HG03095 (cell line): Measurements from ENCODE around the gene THSD4.
"Not testable (repeated sequence)": the region's sequence is repeated elsewhere in the genome, so short reads cannot be mapped to it uniquely, and the experiment has no call there.

Experiments
- ATAC-seq: cut with Tn5 transposase; IDR thresholded peaks from one replicate; pipeline ENCODE4 v1.9.1; 2021; ENCODE audit warnings: moderate library complexity; ENCODE audit not compliant: unreplicated experiment

THSD4 gene

DNA sequence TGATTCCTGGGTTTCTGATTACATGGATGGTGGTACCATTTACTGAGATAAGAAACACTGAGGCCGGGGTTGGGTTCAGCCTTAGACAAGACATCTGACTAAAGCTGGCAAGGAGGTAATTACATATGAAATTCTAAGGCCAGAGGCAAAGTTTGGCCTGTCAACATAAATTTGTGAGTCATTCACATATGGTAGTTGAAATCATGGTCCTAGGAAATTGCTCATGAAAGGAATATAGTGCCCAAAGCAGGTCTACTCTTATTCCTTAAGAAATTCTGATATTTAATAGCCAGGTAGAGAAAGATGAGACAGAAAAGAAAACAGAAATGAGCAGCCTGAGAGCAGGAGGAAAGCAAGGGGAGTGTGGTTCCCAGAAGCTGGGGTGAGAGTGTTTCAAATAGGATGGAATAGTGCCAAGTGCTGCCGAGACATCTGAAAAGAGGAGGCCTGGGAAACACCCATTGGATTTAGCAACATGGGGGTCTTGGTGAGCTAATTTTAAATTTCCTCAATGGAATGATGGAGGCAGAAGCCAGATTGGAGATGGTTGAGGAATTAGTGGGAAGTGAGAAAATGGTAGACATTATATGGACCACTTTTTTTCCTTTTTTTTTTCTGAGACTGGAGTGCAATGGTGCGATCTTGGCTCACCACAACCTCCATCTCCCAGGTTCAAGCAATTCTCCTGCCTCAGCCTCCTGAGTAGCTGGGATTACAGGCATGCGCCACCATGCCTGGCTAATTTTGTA lies 610.1 kb downstream of the THSD4 start:
- not testable (repeated sequence) for ATAC-seq

DNA sequence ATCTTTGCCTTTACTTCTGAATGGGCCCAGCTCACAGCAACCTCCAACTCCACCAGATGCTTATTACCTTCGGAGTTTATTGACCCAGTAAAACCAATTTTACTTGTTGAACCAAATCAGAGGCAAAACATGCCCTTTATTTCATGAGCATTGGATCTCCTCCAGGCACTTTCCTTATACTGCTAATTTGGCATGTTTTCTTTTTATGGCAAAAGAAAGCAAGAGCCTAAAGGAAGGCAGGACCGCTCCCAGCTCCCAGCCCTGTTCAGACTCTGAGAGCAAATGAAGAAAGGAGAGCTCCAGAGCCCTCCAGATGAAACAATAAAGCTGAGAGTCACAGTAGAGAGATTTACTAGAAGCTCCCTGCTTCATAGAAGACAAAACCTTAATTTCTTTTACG lies 613.6 kb downstream of the THSD4 start:
- no peak for ATAC-seq

DNA sequence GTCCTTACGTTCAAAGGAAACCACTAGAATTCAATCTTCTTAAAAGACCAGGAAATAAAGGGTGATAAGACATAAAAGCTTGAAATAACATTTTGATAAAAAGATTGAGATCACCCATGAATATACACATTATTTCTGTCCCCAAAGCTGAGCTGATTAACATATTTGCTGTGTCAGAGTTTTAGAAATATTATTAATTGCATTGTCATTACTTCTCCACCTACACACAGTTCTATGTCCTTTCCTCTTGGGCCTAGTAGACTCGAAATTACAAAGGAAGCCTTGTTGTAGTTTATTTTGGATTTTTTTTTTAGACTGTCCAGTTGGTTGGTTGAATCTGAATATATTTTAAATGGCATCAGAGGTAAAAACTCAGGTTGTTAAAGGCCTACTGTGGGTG lies 614.0 kb downstream of the THSD4 start:
- ATAC-seq: no peak

DNA sequence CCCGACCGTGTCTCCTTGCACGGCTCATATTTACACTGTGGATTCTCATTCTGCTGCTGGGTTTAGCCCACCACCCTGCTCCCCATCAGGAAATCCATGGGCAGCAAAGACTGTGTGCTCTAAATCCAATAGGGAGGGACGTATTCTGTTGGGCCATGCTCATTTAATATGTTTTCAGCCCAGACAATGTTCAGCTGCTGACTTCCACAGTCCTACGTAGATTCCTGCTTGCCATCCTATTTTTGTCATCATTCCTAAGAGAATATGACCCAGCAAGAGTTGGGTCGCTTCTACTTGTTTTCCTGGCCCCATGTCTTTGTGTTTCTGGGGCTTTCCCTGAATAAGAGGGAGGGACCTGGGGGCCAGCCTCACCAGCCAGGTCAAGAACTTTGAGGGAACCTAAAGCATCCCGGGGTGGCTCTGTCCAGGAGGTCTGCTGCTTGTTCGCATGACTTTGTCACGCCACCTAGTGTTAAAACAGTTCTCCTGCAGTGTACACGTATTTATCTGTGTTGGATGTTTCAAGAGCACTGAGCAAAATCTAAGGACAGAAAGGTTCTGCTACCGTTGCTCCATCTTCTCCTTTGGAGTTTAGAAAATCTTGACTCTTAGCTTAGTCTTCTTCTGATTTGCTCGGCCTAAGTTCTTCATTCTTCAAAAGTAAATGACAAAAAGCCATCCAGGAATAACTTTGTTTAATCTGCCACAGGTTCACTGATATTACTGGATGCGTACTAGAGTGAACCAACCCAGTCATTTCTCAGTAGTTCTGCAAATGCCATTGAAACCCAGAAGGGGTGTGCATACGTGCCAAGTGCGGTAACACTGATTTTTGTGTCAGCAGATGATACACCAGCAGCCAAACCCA lies 615.2 kb downstream of the THSD4 start:
- ATAC-seq: no peak

DNA sequence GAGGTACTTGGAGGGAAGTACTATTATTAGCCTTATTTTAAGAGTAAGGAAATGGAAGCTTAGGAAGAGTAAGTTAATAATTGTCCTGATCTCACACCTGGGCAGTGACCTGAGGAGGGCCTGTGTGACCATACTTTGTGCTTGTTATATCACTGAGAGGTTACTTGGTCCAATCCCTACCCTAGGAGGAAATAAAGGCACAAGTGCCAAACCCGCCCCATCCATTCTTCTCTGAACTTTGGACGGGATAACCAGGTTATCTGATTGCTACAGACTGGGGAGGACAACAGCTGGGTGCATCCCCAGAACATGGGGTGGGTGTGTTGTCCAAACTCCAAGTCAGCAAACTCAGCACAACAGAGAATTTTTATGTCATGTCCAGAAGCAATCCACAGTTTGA lies 617.4 kb downstream of the THSD4 start:
- no peak for ATAC-seq

DNA sequence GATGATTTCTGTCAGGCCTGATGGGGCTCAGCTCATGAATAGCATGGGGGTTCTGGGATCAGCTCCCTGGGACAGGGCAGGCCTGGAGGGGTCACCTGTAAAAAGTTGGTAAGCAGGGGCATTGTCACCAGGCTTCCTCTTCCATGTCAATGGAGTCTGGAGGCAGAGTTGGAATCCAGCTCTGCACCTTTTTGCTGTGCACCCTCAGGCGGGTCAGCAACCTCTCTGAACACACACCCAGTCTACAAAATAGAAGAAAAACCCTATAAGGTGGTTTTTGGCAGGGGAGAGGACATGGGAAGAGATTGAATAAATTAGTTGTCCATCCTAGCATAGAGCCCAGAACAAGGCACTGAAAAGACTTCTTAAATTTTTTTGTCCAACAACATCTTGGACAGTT lies 617.9 kb downstream of the THSD4 start:
- ATAC-seq: no peak

DNA sequence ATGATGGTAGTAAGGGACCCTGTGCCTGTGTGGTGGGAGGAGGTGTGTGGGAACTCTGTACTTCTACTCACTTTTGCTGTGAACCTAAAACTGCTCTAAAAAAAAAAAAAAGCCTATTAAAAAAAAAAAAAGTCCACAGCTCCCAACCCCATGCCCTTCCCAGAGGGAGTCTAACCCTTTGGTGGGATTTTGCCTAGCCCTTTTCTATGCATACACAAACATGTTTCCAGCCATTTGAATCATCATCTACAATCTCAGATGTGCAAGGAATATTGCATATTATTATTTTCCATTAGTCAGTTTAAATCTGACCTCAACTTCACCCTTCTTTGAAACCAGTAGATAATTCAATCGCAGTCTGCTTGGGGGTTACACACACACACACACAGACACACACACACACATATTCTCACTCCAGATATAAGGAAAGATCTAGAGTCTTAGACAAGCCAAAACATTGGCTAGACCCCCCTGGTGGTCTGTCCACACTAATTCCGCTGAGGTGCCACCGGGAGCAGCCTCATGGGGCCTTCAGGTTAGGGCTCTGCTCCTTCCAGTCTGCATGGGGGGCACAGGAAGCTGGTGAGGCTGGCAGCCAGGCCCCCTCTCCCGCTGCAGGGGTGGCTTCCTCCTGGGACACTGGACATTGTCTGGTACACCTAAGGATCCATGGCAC lies 619.6 kb downstream of the THSD4 start:
- ATAC-seq: no peak

DNA sequence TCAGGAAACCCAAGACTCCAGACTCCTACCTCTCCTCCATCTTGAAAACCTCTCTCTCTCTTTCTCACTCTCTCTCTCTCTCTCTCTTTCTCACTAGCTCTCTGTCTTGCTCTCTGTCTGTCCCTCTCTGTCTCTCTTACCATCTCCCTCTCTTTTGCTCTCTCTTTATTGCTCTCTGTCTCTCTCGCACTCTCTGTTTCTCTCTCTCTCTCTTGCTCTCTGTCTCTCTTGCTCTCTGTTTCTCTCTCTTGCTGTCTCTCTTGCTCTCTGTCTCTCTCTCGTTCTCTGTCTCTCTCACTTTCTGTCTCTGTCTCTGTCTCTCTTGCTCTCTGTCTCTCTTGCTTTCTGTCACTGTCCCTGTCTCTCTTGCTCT lies 620.1 kb downstream of the THSD4 start:
- ATAC-seq: no peak

DNA sequence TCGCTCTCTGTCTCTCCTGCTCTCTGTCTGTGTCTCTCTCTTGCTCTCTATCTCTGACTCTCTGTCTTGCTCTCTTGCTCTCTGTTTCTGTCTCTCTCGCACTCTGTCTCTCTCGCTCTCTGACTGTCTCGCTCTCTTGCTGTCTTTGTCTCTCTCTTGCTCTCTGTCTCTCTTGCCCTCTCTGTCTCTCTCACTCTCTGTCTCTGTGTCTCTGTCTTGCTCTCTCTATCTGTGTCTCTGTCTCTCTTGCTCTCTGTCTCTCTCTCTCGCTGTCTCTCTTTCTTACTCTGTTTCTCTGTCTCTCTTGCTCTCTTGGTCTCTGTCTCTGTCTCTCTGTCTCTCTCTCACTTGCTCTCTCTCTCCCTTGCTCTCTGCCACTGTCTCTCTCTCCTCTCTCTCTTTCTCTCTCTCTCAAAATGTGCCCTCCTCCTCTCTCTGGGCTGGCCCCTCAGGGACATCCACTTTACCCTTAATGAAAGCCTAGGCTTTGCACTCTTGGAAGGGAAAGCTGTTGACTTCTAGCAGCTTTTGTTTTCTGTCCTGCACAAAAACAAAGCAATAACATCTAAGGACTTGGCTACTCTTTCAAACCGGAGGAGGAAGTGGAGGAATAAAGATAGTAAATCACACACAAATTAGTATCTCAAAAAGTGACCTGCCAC lies 621.1 kb downstream of the THSD4 start:
- no peak for ATAC-seq

DNA sequence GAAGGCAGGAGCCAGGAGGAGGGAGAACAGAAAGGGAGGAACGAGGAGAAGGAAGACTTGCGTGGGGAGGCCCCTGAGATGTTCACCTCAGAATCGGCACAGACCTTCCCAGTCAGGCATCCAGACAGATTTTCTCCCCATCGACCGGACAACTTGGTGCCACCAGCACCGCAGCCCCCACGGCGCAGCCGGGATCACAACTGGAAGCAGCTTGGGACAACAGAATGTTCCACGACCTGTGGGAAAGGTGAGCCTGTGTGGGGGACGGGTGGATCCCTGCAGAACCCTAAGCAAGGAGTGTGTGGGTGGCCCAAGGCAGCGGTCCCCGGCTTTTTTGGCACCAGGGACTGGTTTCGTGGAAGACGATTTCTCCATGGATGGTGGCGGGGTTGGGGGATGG lies 622.5 kb downstream of the THSD4 start:
- ATAC-seq: no peak

DNA sequence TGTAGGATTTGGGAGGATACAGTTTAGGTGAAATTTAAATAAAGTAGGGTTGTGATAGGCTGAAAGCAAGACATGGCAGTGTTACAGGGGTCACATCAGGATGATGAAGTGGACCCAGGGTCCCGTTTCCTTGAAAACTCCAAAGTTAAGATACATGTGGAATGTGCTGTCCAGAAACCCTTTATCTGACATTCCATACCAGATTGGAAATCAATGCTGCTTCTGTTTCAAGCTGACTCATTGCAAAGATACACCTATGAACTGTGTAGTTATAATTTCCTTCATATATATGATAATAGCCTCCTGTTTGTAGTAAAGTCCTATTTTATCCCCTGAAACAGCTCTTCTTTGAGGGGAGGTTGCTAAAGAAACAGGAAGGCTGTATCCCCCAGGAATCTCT lies 624.1 kb downstream of the THSD4 start:
- no peak for ATAC-seq

DNA sequence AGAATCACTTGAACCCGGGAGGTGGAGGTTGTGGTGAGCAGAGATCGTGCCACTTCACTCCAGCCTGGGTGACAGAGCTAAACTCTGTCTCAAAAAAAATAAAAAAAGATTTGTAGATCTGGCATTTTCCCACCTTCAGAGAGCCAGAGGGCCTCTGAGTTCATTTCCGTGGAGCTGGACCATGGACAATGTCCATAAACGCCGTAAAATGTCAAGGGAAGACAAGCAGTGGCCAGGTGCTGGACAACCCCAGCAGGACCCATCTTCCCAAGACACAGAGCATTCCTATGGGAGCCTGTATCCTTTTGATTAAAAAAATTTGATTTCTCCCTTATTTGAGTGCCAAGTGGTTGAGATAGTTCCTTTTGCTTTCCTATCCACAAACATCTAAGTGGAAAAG lies 627.7 kb downstream of the THSD4 start:
- ATAC-seq: no peak

DNA sequence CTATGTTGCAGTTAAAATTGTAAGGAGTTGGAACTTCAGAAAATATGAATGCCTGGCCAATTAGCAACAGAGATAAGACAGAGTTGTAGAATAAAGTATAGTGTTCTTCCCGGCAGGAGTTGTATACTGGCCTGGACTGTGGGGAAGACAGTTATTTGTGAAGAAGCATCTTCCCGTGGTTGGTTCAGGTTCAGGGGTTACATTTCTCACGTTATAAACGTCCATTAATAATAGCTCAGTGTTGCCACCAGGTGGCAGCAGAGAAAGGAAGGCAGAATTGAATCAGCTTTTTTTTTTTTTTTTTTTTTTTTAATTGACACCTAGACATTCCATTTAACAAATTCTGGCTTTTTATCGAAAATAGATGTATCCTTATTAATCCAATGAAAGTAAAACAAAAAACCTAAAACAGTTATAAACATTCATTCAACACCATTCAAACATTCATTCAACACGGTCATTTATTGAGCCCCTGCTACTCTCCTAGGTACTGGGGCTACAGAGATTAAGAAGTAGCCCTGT lies 628.7 kb downstream of the THSD4 start:
- no peak for ATAC-seq

DNA sequence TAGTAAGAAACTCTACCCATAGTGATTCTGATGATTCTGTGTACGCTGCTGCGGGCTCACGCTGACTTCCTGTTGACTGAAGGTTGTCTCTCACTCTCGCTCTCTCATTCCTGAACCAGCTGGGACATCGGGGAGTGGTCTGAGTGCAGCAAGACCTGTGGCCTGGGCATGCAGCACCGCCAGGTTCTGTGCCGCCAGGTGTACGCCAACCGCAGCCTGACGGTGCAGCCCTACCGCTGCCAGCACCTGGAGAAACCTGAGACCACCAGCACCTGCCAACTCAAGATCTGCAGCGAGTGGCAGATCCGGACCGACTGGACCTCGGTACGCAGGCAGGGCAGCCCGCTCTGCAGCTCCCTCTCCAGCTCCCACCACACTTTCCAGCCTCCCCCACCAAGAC lies 631.4 kb downstream of the THSD4 start:
- ATAC-seq: no peak

DNA sequence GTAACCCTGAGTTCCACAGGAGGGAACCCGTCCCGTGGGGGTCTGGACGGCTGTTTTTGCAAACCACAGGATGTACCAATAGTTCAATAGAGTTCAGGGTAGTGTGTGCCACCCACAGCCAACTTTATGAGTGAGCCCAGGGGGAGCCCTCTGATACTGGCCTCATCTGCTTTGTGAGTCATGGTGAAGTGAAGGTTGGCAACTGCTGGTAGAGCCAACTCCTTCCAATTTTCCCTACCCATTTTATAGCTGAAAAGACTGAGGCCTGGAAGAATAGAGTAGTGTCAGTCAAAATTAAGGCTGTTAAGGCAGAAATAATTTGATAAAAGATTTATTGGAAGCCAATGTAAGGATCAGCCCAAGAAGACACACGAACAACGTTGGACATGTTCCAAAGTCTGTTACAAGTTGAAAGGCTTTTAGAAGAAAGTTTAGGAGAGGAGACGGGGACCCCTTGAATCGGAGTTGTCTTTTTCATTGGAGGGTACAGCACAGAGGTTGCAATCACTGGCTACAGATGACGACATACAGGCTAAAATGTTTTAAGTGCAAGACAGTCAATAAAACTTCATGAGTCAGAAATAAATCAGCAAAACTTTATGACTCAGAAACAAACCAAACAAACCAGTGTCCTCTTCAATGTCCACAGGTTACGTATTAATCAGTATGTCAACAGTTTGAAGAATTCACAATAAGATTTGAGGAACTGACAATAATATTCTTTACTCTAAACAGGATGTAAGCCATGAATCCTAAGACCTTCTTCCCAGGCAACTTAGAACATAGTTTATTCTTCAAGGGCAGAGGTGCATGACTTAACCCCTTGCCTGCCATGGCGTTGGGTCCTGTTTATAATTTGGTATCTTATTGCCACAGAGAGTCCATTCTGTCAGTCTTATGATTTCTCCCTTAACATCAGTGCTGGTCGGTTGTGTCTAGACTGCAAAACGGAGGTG lies 632.1 kb downstream of the THSD4 start:
- no peak for ATAC-seq

DNA sequence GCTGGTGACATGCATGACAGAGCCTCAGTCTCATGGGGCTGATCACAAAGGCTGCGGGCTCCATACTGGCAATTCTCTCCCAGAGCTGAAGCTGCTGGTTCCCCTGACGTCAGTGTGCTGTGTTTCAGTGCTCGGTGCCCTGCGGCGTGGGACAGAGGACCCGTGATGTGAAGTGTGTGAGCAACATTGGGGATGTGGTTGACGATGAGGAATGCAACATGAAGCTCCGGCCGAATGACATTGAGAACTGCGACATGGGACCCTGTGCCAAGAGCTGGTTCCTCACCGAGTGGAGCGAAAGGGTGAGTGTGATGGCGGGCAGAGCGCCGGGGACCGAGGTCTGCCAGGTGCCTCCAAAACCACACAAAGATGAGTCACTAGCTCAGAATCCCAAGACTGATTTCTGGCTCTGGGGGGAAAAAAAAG lies 633.0 kb downstream of the THSD4 start:
- ATAC-seq: no peak

DNA sequence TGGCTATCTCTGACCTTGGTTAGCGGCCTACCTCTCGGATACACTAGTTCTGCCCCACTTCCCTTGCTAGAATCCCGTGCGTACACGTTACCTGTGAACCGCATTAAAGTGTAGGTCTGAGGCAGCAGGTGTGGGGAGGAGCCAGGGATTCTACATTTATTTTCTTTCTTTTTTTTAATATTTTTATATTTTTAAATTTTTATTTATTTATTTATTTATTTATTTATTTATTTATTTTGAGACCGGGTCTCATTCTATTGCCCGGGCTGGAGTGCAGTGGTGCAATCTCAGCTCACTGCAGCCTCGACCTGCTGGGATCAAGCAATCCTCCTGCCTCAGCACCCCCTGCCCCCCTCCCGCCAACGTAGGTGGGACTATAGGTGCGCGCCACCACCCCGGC lies 634.2 kb downstream of the THSD4 start:
- ATAC-seq: no peak

DNA sequence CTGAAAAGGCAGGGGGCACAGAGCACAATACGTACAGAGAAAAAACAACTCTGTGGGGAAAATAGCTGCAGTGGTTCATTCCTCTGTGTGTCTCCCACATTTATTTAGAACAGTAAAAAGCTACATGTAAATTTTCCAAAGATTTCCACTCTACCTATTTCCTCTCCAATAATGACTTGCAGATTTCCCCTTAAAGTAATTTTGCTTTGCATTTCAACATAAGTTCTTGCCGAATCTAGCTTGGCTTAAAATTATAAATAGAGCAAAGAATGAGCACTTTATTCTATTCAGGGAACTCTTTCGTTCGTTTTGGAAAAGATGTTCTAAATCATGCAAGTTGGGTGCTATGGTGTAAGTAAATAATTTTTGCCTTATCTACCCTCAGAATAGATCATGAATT lies 636.9 kb downstream of the THSD4 start:
- no peak for ATAC-seq

DNA sequence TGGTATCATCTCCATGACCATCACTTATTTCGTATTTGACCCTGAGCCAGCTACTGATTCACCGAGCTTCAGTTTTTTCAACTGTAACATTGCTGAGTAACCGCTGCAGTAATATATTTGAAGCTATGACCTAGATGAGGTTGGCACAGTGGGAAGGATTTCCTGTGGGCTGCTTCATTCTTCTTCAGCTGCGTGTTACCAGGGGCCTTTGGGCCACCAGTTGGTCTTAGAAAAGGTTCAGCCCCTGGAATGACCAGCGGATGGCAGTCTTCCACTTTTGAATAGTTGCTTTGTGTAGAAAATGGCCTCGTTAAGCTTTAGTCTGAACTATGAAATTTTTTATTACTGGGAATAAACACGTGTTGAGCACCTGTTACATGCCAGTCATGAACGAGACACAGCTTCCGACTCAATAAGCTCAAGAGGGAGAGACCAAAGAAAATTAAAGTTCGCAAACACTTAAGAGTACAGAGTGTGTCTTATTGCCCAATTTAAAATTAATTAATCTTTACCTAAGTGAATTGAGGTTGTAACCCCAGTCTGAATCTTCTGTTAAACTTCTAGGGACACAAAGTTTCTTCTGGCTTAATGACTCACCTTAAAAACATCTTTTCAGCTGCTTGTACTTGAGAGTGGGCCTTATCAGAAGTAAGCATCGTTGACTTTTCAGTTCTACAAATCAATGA lies 637.5 kb downstream of the THSD4 start:
- ATAC-seq: no peak
